ENCODE results near the gene FAM50B.

Gene FAM50B

DNA sequence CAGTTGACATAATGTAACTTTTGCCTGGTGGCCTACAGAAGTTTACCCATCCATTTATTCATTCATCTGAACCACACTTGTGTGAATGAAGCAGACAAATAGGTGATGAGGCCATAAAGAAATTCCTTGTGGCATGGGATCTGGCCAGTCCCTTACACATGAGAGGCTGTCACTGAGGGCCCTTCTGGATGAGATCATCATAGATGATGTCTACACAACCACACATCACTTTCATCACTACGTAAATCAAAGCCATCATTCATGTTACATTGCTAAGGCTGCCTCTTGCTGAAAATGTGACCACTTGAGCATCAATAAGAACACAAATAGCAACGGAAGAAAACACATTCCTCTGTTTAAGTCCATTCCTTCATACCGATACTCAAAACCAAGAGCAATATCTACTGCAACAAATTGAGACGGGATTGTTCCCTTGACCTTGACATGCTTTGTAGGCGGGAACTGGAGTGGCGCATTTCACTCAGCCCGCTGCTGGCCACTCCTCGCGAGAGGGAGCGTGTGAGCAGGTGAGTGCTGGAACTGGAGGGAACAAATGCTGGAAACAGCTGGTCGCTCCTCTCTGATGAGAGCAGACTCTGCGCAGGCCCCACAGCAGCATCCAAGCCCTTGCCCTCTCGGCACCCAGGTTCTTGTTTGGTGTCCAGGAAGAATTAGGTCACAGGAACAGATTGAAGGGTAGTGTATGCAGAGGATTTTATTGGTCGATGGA lies 49.3 kb downstream of the FAM50B start:
- DNase-seq, result no peak

DNA sequence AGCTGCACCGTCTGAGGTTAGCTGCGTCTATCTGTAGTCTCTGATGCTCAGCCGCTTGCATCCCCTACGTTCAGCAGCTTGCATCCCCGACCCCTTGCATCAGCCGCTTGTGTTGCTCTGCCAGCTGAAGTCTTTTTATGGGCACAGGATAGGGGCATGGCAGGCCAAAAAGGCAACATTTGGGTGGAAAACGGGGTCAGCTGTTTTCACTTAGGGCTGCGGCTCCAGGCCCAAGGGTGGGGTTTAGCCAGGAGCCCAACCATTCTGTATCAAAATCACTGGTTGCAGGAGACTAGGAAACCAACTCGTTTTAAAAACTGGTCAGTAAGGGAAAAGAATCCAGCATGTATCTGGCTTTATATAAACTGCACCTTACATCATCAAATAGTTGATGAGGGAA lies 49.9 kb downstream of the FAM50B start:
- DNase-seq, result no peak

DNA sequence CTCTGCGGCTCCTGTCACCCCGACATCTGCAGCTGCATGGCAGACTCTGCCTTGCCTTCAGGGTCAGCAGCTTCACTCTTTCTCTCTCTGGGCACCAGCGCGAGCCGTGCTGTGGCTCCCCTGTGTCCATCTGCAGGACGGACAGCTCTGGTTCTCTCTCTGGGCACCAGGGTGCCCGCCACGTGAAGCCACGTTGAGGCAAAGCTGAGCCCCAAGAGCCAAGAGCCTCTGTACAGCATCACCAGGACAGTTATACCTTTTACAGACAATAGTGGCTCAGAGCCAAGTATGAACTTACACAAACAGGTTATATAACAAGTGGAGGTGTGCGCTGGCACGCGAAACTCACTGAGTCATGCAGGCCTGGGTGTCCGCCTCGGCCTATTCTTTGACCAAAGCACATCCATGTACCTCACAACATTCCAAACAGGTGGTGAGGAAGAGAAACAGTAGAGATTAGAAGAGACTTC lies 50.8 kb downstream of the FAM50B start:
- DNase-seq, result peak; percentile 28
